ENCODE data around the gene DMGDH. TPM values are rescaled to one million over a fixed set of nuclear protein-coding genes. Genes with fewer than 3 reads are reported as not detected.

DMGDH gene
- total and polyA plus RNA-seq, 10 of the 15 experiments (the other 5 are each of a cell fraction or from before 2014, with no cell fraction given): 0.22 to 1.5 (median 0.44) TPM; not detected in 3

DNA sequence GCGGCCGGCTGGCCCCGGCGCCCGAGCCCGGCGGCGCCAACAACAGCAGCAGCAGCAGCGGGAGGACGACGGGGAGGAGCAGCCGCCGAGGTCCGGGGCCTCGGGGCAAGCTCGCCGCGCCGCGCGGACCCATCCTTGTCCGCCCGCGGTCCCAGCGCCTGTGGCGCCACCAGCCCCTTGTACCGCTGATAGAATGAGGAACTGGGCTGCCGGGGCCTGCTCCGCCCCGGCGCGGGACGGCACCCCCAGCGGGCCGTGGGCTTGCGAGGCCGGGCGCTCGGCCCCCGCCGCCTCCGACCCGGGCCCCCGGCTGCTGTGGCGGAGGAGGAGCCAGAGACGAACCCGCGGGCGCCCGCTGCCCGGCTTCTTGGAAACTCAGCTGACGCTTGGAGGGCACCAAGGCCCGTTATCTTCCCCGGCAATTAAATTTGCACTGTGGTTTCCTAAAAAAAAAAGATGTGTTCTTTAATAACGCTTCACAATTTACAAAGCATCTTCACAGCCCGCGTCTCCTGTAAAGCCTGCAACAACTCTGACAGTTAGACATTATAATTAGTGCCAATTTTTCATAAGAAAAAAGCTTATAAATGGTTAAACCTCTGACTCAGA lies 84.3 kb downstream of the DMGDH start, which contains the start of gene ARSB (continued):
- TF ChIP-seq, protein P1, sequence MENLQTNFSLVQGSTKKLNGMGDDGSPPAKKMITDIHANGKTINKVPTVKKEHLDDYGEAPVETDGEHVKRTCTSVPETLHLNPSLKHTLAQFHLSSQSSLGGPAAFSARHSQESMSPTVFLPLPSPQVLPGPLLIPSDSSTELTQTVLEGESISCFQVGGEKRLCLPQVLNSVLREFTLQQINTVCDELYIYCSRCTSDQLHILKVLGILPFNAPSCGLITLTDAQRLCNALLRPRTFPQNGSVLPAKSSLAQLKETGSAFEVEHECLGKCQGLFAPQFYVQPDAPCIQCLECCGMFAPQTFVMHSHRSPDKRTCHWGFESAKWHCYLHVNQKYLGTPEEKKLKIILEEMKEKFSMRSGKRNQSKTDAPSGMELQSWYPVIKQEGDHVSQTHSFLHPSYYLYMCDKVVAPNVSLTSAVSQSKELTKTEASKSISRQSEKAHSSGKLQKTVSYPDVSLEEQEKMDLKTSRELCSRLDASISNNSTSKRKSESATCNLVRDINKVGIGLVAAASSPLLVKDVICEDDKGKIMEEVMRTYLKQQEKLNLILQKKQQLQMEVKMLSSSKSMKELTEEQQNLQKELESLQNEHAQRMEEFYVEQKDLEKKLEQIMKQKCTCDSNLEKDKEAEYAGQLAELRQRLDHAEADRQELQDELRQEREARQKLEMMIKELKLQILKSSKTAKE (IDR thresholded peaks at IDR 0.05; ENCODE audit: low read depth, poor library complexity, severe bottlenecking): no peak
- TF ChIP-seq JUNB (IDR thresholded peaks at IDR 0.05): no peak
- TF ChIP-seq CBX5 (IDR thresholded peaks at IDR 0.05; ENCODE audit: low read depth): no peak
- TF ChIP-seq ESRRA (IDR thresholded peaks at IDR 0.05; ENCODE audit: low read length): no peak
- TF ChIP-seq, protein P2, sequence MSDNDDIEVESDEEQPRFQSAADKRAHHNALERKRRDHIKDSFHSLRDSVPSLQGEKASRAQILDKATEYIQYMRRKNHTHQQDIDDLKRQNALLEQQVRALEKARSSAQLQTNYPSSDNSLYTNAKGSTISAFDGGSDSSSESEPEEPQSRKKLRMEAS (IDR thresholded peaks at IDR 0.05; ENCODE audit: low read depth, low read length): no peak
- TF ChIP-seq MEF2B (IDR thresholded peaks at IDR 0.05; ENCODE audit: partially characterized antibody, poor library complexity, severe bottlenecking): no peak
- no peak for TF ChIP-seq SP1 (IDR thresholded peaks at IDR 0.05; ENCODE audit: low read depth, low read length)
- TF ChIP-seq NR2F1 (conservative IDR thresholded peaks at IDR 0.05): no peak
- no peak for TF ChIP-seq TARDBP (IDR thresholded peaks at IDR 0.05; ENCODE audit: borderline replicate concordance)
- TF ChIP-seq FOXM1 (IDR thresholded peaks at IDR 0.05; ENCODE audit: low read depth, low read length): no peak; the same call in 1 of the 2 replicates
- TF ChIP-seq, protein P3, sequence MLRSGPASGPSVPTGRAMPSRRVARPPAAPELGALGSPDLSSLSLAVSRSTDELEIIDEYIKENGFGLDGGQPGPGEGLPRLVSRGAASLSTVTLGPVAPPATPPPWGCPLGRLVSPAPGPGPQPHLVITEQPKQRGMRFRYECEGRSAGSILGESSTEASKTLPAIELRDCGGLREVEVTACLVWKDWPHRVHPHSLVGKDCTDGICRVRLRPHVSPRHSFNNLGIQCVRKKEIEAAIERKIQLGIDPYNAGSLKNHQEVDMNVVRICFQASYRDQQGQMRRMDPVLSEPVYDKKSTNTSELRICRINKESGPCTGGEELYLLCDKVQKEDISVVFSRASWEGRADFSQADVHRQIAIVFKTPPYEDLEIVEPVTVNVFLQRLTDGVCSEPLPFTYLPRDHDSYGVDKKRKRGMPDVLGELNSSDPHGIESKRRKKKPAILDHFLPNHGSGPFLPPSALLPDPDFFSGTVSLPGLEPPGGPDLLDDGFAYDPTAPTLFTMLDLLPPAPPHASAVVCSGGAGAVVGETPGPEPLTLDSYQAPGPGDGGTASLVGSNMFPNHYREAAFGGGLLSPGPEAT (IDR thresholded peaks at IDR 0.05; ENCODE audit: low read depth): no peak
- TF ChIP-seq ZSCAN29 (IDR thresholded peaks at IDR 0.05): no peak; the same call in 1 of the 2 replicates
- TF ChIP-seq, protein P4, sequence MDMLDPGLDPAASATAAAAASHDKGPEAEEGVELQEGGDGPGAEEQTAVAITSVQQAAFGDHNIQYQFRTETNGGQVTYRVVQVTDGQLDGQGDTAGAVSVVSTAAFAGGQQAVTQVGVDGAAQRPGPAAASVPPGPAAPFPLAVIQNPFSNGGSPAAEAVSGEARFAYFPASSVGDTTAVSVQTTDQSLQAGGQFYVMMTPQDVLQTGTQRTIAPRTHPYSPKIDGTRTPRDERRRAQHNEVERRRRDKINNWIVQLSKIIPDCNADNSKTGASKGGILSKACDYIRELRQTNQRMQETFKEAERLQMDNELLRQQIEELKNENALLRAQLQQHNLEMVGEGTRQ (IDR thresholded peaks at IDR 0.05; ENCODE audit: borderline replicate concordance, low read depth, low read length): no peak
- no peak for TF ChIP-seq SIN3A (IDR thresholded peaks at IDR 0.05; ENCODE audit: low read depth, low read length)
- TF ChIP-seq MLLT1 (IDR thresholded peaks at IDR 0.05): no peak
- peak; percentile 93 for TF ChIP-seq SPI1 (IDR thresholded peaks at IDR 0.05; ENCODE audit: borderline replicate concordance, insufficient read depth, low read depth, low read length)
- no peak for TF ChIP-seq KAT2A (conservative IDR thresholded peaks at IDR 0.05; ENCODE audit: control insufficient read depth, low read depth, low read length)
- no peak for TF ChIP-seq SUPT20H (IDR thresholded peaks at IDR 0.05; ENCODE audit: borderline replicate concordance, control insufficient read depth, low read depth, low read length)
- TF ChIP-seq RFX5 (IDR thresholded peaks at IDR 0.05; ENCODE audit: low read depth, low read length): no peak
- no peak for TF ChIP-seq ZNF384 (IDR thresholded peaks at IDR 0.05; ENCODE audit: borderline replicate concordance, low read depth, low read length)
- TF ChIP-seq RAD21 (IDR thresholded peaks at IDR 0.05; ENCODE audit: insufficient read depth, low read depth, low read length): no peak
- no peak for TF ChIP-seq EED (IDR thresholded peaks at IDR 0.05; ENCODE audit: low read depth)
- no peak for TF ChIP-seq CEBPB (IDR thresholded peaks at IDR 0.05; ENCODE audit: borderline replicate concordance in 1 of 2, low read depth in 2 of 2, low read length in 2 of 2)

Measured in GM12878 (cell line).